IMR-90 (cell line): Measurements from ENCODE around the gene ARHGEF1. TPM values are rescaled to one million over a fixed set of nuclear protein-coding genes. Genes with fewer than 3 reads are reported as not detected.

Experiments used
- ATAC-seq: fragments of 200-7000 bp; cut with Tn5 transposase; 2 replicates; pipeline ENCODE4 v1.9.1; 2020; ENCODE audit warnings: low read depth, mild to moderate bottlenecking, moderate library complexity
- BruUV-seq: library from RNA; stranded (reverse); fragments of 400-500 nt; replicated peaks from 2 replicates; lab custom pipeline; 2021; lab: Mats Ljungman, UMichigan
- CTCF ChIA-PET: fragments of 300-600 bp; formaldehyde crosslinking; extraction: SDS; loops from one replicate; lab custom pipeline; 2021; ENCODE audit warnings: antibody characterized with exemption; lab: Yijun Ruan, JAX
- POLR2A ChIA-PET: fragments of 300-600 bp; sonication (Branson Sonifier 250); formaldehyde crosslinking; loops from one replicate; lab custom pipeline; 2022; ENCODE audit warnings: antibody characterized with exemption; ENCODE audit not compliant: unreplicated experiment; lab: Charles Lee
- DNase-seq: peaks from one replicate; pipeline ENCODE4 v3.0.0; 2013
- H2AFZ ChIP-seq: replicated peaks from 2 replicates; pipeline ENCODE3; 2013; ENCODE audit warnings: low read length, mild to moderate bottlenecking; ENCODE audit not compliant: poor library complexity
- H2AK5ac ChIP-seq: 2 replicates; pipeline ENCODE4 v1.6.1; 2013; ENCODE audit warnings: low read depth, low read length, inconsistent platforms
- H2AK9ac ChIP-seq: replicated peaks from 2 replicates; pipeline ENCODE3; 2013; ENCODE audit warnings: mild to moderate bottlenecking, low read depth, low read length, moderate library complexity; ENCODE audit not compliant: poor library complexity
- H2BK120ac ChIP-seq: 2 replicates; pipeline ENCODE4 v1.6.1; 2013; ENCODE audit warnings: low read depth, low read length, inconsistent platforms
- H2BK15ac ChIP-seq: 3 replicates; pipeline ENCODE4 v1.6.1; 2013; ENCODE audit warnings: low read depth, low read length, inconsistent platforms
- H2BK20ac ChIP-seq: 2 replicates; pipeline ENCODE4 v1.6.1; 2013; ENCODE audit warnings: low read depth, mild to moderate bottlenecking, inconsistent platforms, low read length, moderate library complexity
- H2BK5ac ChIP-seq: 2 replicates; pipeline ENCODE4 v1.6.1; 2013; ENCODE audit warnings: mild to moderate bottlenecking, low read depth, low read length, inconsistent platforms; ENCODE audit not compliant: poor library complexity, severe bottlenecking
- H3K14ac ChIP-seq: replicated peaks from 2 replicates; pipeline ENCODE4 v1.6.1; 2013; ENCODE audit warnings: low read depth, low read length, inconsistent platforms
- H3K18ac ChIP-seq: 2 replicates; pipeline ENCODE4 v1.6.1; 2013; ENCODE audit warnings: low read depth, low read length, control low read depth
- H3K23ac ChIP-seq: 2 replicates; pipeline ENCODE4 v1.6.1; 2013; ENCODE audit warnings: low read depth, low read length, inconsistent platforms
- H3K27ac ChIP-seq: 2 replicates; pipeline ENCODE4 v1.5.1; 2013; ENCODE audit warnings: mild to moderate bottlenecking, control low read depth, low read length; ENCODE audit not compliant: insufficient read depth
- H3K27me3 ChIP-seq: 2 replicates; pipeline ENCODE4 v1.6.1; 2013; ENCODE audit warnings: low read length; ENCODE audit not compliant: control insufficient read depth, insufficient read depth
- H3K36me3 ChIP-seq: 2 replicates; pipeline ENCODE4 v1.6.1; 2013; ENCODE audit warnings: low read length, mixed read lengths; ENCODE audit not compliant: control insufficient read depth, insufficient read depth
- H3K4ac ChIP-seq: 2 replicates; pipeline ENCODE4 v1.6.1; 2013; ENCODE audit warnings: low read depth, low read length, inconsistent platforms
- H3K4me1 ChIP-seq: 2 replicates; pipeline ENCODE4 v1.6.1; 2013; ENCODE audit warnings: low read length, mixed read lengths; ENCODE audit not compliant: control insufficient read depth, insufficient read depth
- H3K4me2 ChIP-seq: 2 replicates; pipeline ENCODE4 v1.6.1; 2013; ENCODE audit warnings: low read depth, mild to moderate bottlenecking, control low read depth, low read length, moderate library complexity
- H3K4me3 ChIP-seq: 2 replicates; pipeline ENCODE4 v1.5.1; 2013; ENCODE audit warnings: low read depth, mild to moderate bottlenecking, control low read depth, low read length, moderate library complexity; ENCODE audit not compliant: insufficient read depth
- H3K56ac ChIP-seq: 2 replicates; pipeline ENCODE4 v1.6.1; 2013; ENCODE audit warnings: low read length, inconsistent platforms; ENCODE audit not compliant: insufficient read depth; ENCODE audit errors: extremely low read depth
- H3K79me1 ChIP-seq, 2 experiments: 2 replicates each; pipeline ENCODE4 v1.6.1; 2013; ENCODE audit warnings: low read length in 2 of 2, inconsistent platforms in 1 of 2, low read depth in 1 of 2
- H3K9ac ChIP-seq: 2 replicates; pipeline ENCODE4 v1.6.1; 2013; ENCODE audit warnings: low read depth, low read length, control low read depth
- H3K9me1 ChIP-seq: 2 replicates; pipeline ENCODE4 v1.6.1; 2013; ENCODE audit warnings: low read length, inconsistent platforms; ENCODE audit not compliant: insufficient read depth
- H3K9me3 ChIP-seq: 2 replicates; pipeline ENCODE4 v1.6.1; 2013; ENCODE audit warnings: low read length; ENCODE audit not compliant: control insufficient read depth, insufficient read depth
- H4K20me1 ChIP-seq: 2 replicates; pipeline ENCODE4 v1.6.1; 2013; ENCODE audit warnings: low read length, inconsistent platforms; ENCODE audit not compliant: insufficient read depth
- H4K5ac ChIP-seq: 2 replicates; pipeline ENCODE4 v1.6.1; 2013; ENCODE audit warnings: mild to moderate bottlenecking, low read depth, low read length, control low read depth
- H4K8ac ChIP-seq, 2 experiments: 2 replicates each; pipeline ENCODE4 v1.6.1; 2013; ENCODE audit warnings: low read depth in 2 of 2, low read length in 2 of 2, control low read depth in 1 of 2, inconsistent platforms in 1 of 2
- H4K91ac ChIP-seq: 2 replicates; pipeline ENCODE4 v1.6.1; 2013; ENCODE audit warnings: low read depth, low read length, inconsistent platforms; ENCODE audit not compliant: insufficient read depth
- BHLHE40 ChIP-seq: fragments of 150-350 bp; IDR thresholded peaks from 2 replicates; pipeline ENCODE4 v1.6.1; 2016; ENCODE audit warnings: mild to moderate bottlenecking, low read depth, low read length
- CTCF ChIP-seq: conservative IDR thresholded peaks from 2 replicates; pipeline ENCODE4 v1.5.1; 2012; ENCODE audit warnings: mild to moderate bottlenecking, low read depth, low read length, improper control_type of control experiment
- NFE2L2 ChIP-seq: fragments of 150-350 bp; IDR thresholded peaks from 2 replicates; pipeline ENCODE4 v1.6.1; 2016; ENCODE audit warnings: low read depth, mild to moderate bottlenecking, low read length
- RCOR1 ChIP-seq: IDR thresholded peaks from 2 replicates; pipeline ENCODE4 v1.6.1; 2012; ENCODE audit warnings: mild to moderate bottlenecking, low read length, improper control_type of control experiment; ENCODE audit not compliant: insufficient replicate concordance
- RFX5 ChIP-seq: IDR thresholded peaks from 2 replicates; pipeline ENCODE4 v1.8.0; 2012; ENCODE audit warnings: low read depth, mild to moderate bottlenecking, low read length, moderate library complexity
- SMC3 ChIP-seq: fragments of 150-350 bp; IDR thresholded peaks from 2 replicates; pipeline ENCODE4 v1.6.1; 2016; ENCODE audit warnings: low read depth, mild to moderate bottlenecking, antibody characterized with exemption, low read length, moderate library complexity
- WGBS, 2 experiments: methylation state at CpG; one replicate each; pipeline versions ENCODE4 v1.1.5 to v1.1.7; 2013; ENCODE audit warnings: missing lambda C conversion rate in 2 of 2; ENCODE audit not compliant: insufficient read length in 1 of 2; ENCODE audit errors: extremely low coverage in 2 of 2; 5-methylcytosine and 5-hydroxymethylcytosine counted together
- dilution Hi-C: fragments of 300-500 bp; cut with HindIII; formaldehyde crosslinking; loops from one replicate; pipeline ENCODE4 v1.14.3; 2018; ENCODE audit warnings: low sequenced_read_pairs; ENCODE audit not compliant: unreplicated experiment
- in situ Hi-C: fragments of 300-500 bp; cut with MboI; formaldehyde crosslinking; loops from 3 replicates; pipeline ENCODE4 v1.14.3; 2019; ENCODE audit warnings: low sequenced_read_pairs, inconsistent platforms, mixed read lengths
- intact Hi-C: fragments of 100-400 bp; cut with micrococcal nuclease; formaldehyde crosslinking; loops from 2 replicates; pipeline ENCODE4 v1.10.0; 2022
- polyA plus RNA-seq, 3 experiments: library from polyadenylated mRNA; depleted of rRNA; stranded (reverse); fragments of >200 nt; gene quantifications; 2 replicates each; pipeline ENCODE4 v1.2.3, GENCODE V29; 2012; ENCODE audit warnings: low replicate concordance in 1 of 3
- total RNA-seq: library from RNA; depleted of rRNA; stranded (reverse); fragments of >200 nt; gene quantifications from 2 replicates; pipeline ENCODE4 v1.2.3, GENCODE V29; 2012

Gene ARHGEF1
- total and polyA plus RNA-seq, 2 of the 4 experiments (the other 2 are of a cell fraction): 11.5 to 47.1 TPM

- TF ChIP-seq CTCF (no peak), RCOR1 (no peak), SMC3 (no peak), BHLHE40 (no peak), RFX5 (no peak), NFE2L2 (no peak)
- no peak overlapping the region for H3K4me2 ChIP-seq
- peaks cover 21 to 48% of the 10 kb centered on the region in 2 experiments for H3K79me1 ChIP-seq
- no peak overlapping the region for H3K56ac ChIP-seq
- in situ Hi-C loops: no loop called here
- H3K9me3 ChIP-seq: no peaks in the 10 kb centered on the region
- H3K14ac ChIP-seq: no peak overlapping the region
- no peak overlapping the region for H2BK5ac ChIP-seq
- H3K4ac ChIP-seq: no peak overlapping the region
- no peak overlapping the region for H3K4me3 ChIP-seq
- dilution Hi-C loops: no loop called here
- no TSS peak for BruUV-seq
- no peak overlapping the region for H4K91ac ChIP-seq
- no peak overlapping the region for H3K27ac ChIP-seq
- no peak overlapping the region for H2AK5ac ChIP-seq
- H3K36me3 ChIP-seq: peaks cover 63% of the 10 kb centered on the region
- 72% methylated on average over 2 of the region's 13 CpGs; no CpG with 5 or more reads in 1 of the 2 experiments for WGBS, 2 experiments
- peaks cover 7% of the 10 kb centered on the region; the same call in 1 of the 2 replicates for H3K9me1 ChIP-seq
- no peak overlapping the region for H2BK15ac ChIP-seq
- H4K5ac ChIP-seq: no peak overlapping the region
- H3K9ac ChIP-seq: no peak overlapping the region
- intact Hi-C loops: no loop called here
- peaks cover 90% of the 10 kb centered on the region for H4K20me1 ChIP-seq
- H4K8ac ChIP-seq: no peak overlapping the region
- H2AK9ac ChIP-seq: no peak overlapping the region
- no peaks in the 10 kb centered on the region for H3K27me3 ChIP-seq
- no peak overlapping the region for H2AFZ ChIP-seq
- H3K18ac ChIP-seq: no peak overlapping the region
- peaks cover 3% of the 10 kb centered on the region; the same call in 1 of the 2 replicates for H3K4me1 ChIP-seq
- POLR2A ChIA-PET: no interaction called here
- H2BK120ac ChIP-seq: no peak overlapping the region
- H2BK20ac ChIP-seq: no peak overlapping the region
- no peak for ATAC-seq
- no peak overlapping the region for H3K23ac ChIP-seq
- CTCF ChIA-PET: no interaction called here
- DNase-seq: no peak
These were observed 13.5 kb upstream of the ARHGEF1 start for GRCh38 chr19:41869374-41869955.
